GM12873 (cell line): ENCODE data around the gene FXYD3.

ENCODE experiments used
- TF ChIP-seq, protein P1 (sequence below): IDR thresholded peaks from 2 replicates; pipeline ENCODE4 v1.5.1; 2012; ENCODE audit warnings: low read depth, mild to moderate bottlenecking, moderate library complexity, low read length, control low read depth; ENCODE audit not compliant: insufficient read depth; ENCODE audit errors: missing control alignments

The FXYD3 gene

DNA sequence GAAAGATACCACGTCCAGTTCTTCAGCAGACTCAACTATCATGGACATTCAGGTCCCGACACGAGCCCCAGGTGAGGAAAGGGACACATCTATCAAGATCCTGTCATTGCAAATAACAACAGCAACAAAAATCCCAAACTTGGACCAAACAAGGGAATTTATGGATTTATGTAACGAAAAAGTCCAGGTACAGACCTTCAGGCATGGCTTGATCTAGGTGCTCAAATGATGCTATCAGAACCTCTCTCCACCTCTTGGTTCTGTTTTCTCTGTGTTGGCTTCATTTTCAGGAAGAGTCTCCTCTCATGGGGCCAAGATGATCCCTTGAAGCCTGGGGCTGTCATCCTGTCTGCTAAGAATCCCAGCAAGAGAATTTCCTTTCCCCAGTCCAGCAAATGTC is 41.8 kb downstream of the FXYD3 start:
- TF ChIP-seq, protein P1, sequence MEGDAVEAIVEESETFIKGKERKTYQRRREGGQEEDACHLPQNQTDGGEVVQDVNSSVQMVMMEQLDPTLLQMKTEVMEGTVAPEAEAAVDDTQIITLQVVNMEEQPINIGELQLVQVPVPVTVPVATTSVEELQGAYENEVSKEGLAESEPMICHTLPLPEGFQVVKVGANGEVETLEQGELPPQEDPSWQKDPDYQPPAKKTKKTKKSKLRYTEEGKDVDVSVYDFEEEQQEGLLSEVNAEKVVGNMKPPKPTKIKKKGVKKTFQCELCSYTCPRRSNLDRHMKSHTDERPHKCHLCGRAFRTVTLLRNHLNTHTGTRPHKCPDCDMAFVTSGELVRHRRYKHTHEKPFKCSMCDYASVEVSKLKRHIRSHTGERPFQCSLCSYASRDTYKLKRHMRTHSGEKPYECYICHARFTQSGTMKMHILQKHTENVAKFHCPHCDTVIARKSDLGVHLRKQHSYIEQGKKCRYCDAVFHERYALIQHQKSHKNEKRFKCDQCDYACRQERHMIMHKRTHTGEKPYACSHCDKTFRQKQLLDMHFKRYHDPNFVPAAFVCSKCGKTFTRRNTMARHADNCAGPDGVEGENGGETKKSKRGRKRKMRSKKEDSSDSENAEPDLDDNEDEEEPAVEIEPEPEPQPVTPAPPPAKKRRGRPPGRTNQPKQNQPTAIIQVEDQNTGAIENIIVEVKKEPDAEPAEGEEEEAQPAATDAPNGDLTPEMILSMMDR = no peak

- TF ChIP-seq, protein P1 = no peak
These were observed 44.0 kb downstream of the FXYD3 start for GRCh38 chr19:35159606-35160005.

DNA sequence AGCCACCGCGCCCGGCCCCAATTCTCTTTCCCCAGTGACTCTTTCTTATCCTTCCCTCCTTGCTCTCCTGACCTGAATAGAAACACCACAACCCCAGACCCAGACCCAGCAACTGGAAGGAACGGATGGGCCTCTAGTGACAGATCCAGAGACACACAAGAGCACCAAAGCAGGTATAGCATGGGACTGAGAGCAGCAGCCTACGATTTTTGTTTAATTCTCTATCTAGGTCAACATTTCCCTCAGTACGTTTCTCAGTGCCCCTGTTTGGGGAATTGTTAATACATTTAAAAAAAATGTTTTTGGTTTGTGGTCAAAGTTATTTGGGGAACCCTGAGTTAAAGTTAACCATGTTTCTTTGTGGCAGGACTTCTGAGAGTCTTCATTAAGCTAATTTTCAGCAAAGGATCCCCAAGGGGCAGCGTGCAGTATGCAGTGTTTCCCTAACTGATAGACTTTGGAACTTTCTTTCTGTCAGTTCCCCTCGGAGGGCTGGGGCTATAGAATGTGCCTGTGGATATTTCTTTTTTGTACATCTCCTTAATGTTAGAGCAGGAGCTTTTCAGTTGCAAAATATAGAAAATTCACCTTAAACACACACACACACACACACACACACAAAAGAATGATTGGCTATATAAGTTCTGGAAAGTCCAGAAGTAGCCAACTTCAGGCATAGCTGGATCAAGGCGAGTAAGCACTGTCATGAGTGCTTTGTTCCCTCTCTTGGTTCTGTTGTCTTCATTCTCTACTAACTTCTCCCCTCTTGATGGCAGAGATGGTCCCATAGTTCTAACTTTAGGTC is 45.2 kb downstream of the FXYD3 start:
- TF ChIP-seq, protein P1 = no peak

DNA sequence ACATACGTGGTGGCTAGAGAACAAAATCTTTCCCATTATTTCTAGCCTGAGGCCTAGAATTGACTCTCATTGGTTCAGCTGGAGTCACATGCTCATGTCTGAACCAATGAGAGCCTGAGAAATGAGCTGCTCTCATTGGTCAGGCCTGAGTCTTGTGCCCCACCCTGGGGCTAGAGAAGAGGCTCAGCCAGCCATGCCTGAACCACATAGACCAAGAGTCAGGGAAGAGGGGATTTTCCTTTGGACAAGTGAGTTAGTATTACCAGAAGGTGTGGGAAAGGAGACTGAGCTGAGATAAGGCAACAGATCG is 45.8 kb downstream of the FXYD3 start:
- TF ChIP-seq, protein P1 = no peak

DNA sequence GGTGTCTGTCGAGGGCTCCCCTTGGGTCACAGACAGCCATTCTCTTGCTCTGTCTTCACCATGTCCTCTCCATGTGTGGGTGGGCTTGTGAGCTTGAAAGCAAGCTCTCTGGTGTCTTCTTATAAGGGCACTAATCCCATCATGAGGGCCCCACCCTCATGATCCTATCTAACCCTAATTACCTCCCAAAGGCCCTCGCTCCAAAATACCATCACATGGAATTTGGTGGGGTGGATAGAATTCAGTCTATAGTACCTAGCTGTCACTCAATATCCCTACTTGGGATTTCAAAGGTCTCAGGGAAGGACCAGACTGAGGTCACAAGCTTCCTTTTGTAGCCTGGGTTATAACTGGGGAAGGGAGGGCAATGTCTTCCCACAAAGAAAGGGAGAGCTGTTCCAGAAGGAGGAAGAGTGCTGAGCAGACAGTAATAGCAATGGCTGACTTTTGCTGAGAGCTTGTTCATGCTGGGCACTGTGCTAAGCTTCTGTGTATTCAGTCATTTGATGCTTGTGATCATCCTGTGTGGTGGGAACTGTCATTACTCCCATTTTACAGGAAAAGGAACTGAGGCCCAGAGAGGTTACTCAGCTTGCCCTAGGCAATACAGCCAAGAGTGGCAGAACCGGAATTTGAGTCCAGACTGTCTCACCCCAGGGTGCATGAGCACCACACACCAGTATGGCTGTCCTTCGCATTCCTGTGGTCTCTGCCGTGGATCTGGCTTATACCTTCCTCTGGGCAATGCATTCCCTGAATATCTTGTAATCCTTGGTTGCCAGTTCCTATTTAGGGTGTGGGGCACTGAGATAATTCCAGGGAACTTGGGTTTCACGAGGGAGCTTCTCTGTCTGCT is 47.1 kb downstream of the FXYD3 start:
- TF ChIP-seq, protein P1 = no peak

DNA sequence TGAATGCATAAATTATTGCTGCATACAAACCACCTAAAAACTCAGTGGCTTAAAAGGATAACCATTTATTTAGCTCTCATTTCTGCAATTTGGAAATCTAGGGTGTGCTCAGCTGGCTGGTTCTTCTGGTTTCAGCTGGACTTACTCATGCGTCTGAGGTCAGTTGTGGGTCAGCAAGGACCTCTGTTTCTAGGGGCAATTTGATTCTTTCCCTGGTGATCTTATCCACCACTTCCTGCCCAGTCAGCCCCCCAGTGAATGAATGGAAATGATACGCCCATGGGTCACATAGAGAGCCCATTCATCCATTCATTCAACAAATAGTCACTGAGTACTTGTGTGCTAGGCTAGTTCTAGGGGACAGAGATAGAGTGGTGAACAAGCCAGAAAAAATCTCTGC is 48.8 kb downstream of the FXYD3 start:
- TF ChIP-seq, protein P1 = no peak

- TF ChIP-seq, protein P1 = no peak
These were observed 49.8 kb downstream of the FXYD3 start for GRCh38 chr19:35165200-35166058.
